ENCODE results near the gene SEPTIN2.

DNA sequence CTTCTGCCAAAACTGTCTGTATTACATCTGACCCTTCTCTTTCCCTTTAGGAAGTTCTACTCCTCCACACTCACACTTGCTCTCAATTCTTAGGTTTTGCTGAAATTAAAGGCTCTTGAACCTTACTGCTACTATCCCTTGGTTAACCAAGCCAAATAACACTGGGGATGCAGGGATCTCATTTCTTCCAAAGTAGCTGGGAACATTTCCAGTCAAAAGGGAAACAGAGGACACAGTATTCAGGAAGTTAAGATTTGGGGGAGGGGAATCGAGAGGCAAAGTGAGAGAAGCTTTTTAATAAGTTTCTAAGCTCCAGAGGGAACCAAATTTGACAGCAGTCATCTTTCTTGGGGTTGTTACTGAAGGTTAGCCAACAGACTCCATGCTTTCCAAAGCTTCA is 6.2 kb downstream of the SEPTIN2 start:
- TF ChIP-seq, protein P1, sequence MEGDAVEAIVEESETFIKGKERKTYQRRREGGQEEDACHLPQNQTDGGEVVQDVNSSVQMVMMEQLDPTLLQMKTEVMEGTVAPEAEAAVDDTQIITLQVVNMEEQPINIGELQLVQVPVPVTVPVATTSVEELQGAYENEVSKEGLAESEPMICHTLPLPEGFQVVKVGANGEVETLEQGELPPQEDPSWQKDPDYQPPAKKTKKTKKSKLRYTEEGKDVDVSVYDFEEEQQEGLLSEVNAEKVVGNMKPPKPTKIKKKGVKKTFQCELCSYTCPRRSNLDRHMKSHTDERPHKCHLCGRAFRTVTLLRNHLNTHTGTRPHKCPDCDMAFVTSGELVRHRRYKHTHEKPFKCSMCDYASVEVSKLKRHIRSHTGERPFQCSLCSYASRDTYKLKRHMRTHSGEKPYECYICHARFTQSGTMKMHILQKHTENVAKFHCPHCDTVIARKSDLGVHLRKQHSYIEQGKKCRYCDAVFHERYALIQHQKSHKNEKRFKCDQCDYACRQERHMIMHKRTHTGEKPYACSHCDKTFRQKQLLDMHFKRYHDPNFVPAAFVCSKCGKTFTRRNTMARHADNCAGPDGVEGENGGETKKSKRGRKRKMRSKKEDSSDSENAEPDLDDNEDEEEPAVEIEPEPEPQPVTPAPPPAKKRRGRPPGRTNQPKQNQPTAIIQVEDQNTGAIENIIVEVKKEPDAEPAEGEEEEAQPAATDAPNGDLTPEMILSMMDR (conservative IDR thresholded peaks at IDR 0.05; ENCODE audit: low read depth in 2 of 2): no peak
- TF ChIP-seq EZH2 (IDR thresholded peaks at IDR 0.05; ENCODE audit: low read depth, unreplicated experiment): no peak
- no peak for TF ChIP-seq EZH2phosphoT487 (IDR thresholded peaks at IDR 0.05; ENCODE audit: unreplicated experiment)
- TF ChIP-seq POLR2AphosphoS5 (IDR thresholded peaks at IDR 0.05; ENCODE audit: low read depth): no peak
- TF ChIP-seq, protein P2, sequence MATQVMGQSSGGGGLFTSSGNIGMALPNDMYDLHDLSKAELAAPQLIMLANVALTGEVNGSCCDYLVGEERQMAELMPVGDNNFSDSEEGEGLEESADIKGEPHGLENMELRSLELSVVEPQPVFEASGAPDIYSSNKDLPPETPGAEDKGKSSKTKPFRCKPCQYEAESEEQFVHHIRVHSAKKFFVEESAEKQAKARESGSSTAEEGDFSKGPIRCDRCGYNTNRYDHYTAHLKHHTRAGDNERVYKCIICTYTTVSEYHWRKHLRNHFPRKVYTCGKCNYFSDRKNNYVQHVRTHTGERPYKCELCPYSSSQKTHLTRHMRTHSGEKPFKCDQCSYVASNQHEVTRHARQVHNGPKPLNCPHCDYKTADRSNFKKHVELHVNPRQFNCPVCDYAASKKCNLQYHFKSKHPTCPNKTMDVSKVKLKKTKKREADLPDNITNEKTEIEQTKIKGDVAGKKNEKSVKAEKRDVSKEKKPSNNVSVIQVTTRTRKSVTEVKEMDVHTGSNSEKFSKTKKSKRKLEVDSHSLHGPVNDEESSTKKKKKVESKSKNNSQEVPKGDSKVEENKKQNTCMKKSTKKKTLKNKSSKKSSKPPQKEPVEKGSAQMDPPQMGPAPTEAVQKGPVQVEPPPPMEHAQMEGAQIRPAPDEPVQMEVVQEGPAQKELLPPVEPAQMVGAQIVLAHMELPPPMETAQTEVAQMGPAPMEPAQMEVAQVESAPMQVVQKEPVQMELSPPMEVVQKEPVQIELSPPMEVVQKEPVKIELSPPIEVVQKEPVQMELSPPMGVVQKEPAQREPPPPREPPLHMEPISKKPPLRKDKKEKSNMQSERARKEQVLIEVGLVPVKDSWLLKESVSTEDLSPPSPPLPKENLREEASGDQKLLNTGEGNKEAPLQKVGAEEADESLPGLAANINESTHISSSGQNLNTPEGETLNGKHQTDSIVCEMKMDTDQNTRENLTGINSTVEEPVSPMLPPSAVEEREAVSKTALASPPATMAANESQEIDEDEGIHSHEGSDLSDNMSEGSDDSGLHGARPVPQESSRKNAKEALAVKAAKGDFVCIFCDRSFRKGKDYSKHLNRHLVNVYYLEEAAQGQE (IDR thresholded peaks at IDR 0.05; ENCODE audit: unreplicated experiment): no peak
- TF ChIP-seq STAT1 (IDR thresholded peaks at IDR 0.05; ENCODE audit: unreplicated experiment): no peak
- TF ChIP-seq ZNF114 (CRISPR knock-in tag; IDR thresholded peaks at IDR 0.05): no peak

Data from GM23338 (cell line).